Ascending aorta (tissue), 2 donors: ENCODE measurements around the gene SYNPO2. TPM values are rescaled to one million over a fixed set of nuclear protein-coding genes. Genes with fewer than 3 reads are reported as not detected.
"Not testable (repeated sequence)": the region's sequence is repeated elsewhere in the genome, so short reads cannot be mapped to it uniquely, and the experiment has no call there.

ENCODE experiments used
- DNase-seq, 2 donors: peaks; one replicate each; pipeline ENCODE4 v3.0.0-alpha.2; 2019; ENCODE audit warnings: low spot score in 2 of 2
- H3K27ac ChIP-seq, 2 donors: fragments of 200-600 bp; sonication (generic); one replicate each; pipeline ENCODE4 v1.5.1; 2016 to 2017; ENCODE audit warnings: mild to moderate bottlenecking in 1 of 2
- H3K27me3 ChIP-seq: fragments of 200-600 bp; sonication (generic); one replicate; pipeline ENCODE4 v1.5.1; 2017
- H3K36me3 ChIP-seq, 2 donors: fragments of 200-600 bp; sonication (generic); one replicate each; pipeline ENCODE4 v1.5.1; 2016
- H3K4me1 ChIP-seq, 2 donors: fragments of 200-600 bp; sonication (generic); one replicate each; pipeline ENCODE4 v1.5.1; 2016 to 2017; ENCODE audit warnings: mild to moderate bottlenecking in 1 of 2
- H3K4me3 ChIP-seq, 2 donors: fragments of 200-600 bp; sonication (generic); one replicate each; pipeline ENCODE4 v1.5.1; 2016 to 2017; ENCODE audit warnings: mild to moderate bottlenecking in 1 of 2
- H3K9me3 ChIP-seq, 2 donors: fragments of 200-600 bp; sonication (generic); one replicate each; pipeline ENCODE4 v1.5.1; 2016
- CTCF ChIP-seq, 3 experiments: fragments of 200-600 bp in 2 of 3; fragments of 450-650 bp in 1 of 3; sonication (generic) in 2 of 3; IDR thresholded peaks; one replicate each; pipeline ENCODE4 v1.5.1; 2016 to 2019; ENCODE audit warnings: antibody characterized with exemption in 3 of 3, mild to moderate bottlenecking in 1 of 3, moderate library complexity in 1 of 3
- intact Hi-C: fragments of 100-400 bp; cut with DNase I; formaldehyde crosslinking; loops from one replicate; pipeline ENCODE4 v1.15.1; 2023
- total RNA-seq: library from RNA; depleted of rRNA; stranded (reverse); fragments of >200 nt; gene quantifications from one replicate; pipeline ENCODE4 v1.1.0, GENCODE V29; 2016

SYNPO2 gene
- total RNA-seq, 1 donor from 2014 or later = 178 TPM

DNA sequence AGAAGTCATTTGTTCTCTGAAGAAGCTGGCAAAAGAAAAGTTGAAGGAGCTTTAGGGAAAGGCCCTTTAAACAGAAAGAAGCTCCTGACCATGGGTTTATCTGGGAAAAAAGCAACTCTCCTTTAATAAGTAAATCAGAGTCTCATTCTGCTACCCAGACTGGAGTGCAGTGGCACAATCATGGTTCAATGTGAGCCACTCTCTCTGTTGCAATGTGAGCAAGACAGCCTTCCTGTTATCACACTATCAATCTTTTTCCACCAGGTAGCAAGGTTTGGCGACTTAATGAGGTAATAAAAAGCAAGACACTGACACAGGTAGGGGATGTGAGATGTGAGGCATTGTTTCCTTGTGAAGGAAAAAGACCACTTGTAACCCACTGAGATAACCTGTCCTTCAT is 111.3 kb downstream of the SYNPO2 start:
- H3K4me1 ChIP-seq = peaks cover 9 to 47% of the 10 kb centered on the region in 2 donors
- DNase-seq = no peak
- H3K4me3 ChIP-seq = no peak overlapping the region
- no peaks in the 10 kb centered on the region for H3K9me3 ChIP-seq
- H3K36me3 ChIP-seq = no peaks in the 10 kb centered on the region
- H3K27ac ChIP-seq = peak overlapping the region; percentile 94 to 95
- intact Hi-C loops = loop anchor here (2.0 kb wide), 1 partner anchor 25 kb away; no protein-coding TSS in a partner anchor
- H3K27me3 ChIP-seq = no peaks in the 10 kb centered on the region
- no peak for TF ChIP-seq CTCF (IDR thresholded peaks at IDR 0.05)

DNA sequence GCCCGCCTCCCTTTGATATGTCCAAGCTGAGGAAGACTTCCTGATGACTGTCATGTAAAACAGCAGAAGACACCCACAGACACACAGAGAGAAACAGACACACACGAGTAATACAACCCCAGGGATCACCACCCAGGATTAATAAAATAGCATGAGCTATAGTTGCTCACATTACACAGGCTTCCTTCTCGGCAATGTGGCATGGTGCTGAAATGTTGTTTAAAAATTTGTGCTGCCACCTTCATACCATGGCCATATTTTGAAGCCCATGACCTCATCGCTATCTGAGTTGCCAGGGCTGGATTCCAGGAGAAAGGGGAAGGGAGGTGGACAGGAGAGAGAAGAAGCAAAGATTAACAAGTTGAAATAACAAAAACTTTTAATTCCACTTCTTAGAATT is 111.7 kb downstream of the SYNPO2 start:
- Histone ChIP-seq H3K27me3 (no peaks in the 10 kb centered on the region), H3K4me3 (no peak overlapping the region), H3K36me3 (no peaks in the 10 kb centered on the region), H3K27ac (peak overlapping the region; percentile 94 to 95), H3K9me3 (no peaks in the 10 kb centered on the region), H3K4me1 (peaks cover 9 to 45% of the 10 kb centered on the region in 2 donors)
- intact Hi-C loops = loop anchor here (2.0 kb wide), 1 partner anchor 24 kb away; no protein-coding TSS in a partner anchor
- no peak for TF ChIP-seq CTCF (IDR thresholded peaks at IDR 0.05)
- DNase-seq = peak in 1 of 2 donors; percentile 89

- Histone ChIP-seq H3K27me3 (no peaks in the 10 kb centered on the region), H3K36me3 (no peaks in the 10 kb centered on the region), H3K9me3 (no peaks in the 10 kb centered on the region), H3K4me1 (peaks cover 9 to 53% of the 10 kb centered on the region in 2 donors), H3K4me3 (no peak overlapping the region), H3K27ac (peak overlapping the region; percentile 94 to 95)
- no peak for TF ChIP-seq CTCF (IDR thresholded peaks at IDR 0.05)
- DNase-seq = no peak
- intact Hi-C loops = no loop called here
These were observed 113.8 kb downstream of the SYNPO2 start for GRCh38 chr4:119002476-119002875.

DNA sequence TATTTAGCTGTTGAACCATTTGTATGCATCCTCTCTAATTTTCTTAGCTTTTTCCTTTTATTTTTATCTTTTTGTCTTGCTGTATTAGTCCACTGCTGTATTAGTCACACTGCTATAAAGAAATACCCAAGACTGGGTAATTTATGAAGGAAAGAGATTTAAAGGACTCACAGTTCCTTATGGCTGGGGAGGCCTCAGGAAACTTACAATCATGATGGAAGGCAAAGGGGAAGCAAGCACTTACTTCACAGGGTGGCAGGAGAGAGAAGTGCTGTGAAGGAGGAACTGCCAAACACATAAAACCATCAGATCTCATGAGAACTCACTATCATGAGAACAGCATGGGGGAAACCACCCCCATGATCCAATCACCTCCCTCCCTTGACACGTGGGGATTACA is 114.3 kb downstream of the SYNPO2 start:
- H3K36me3 ChIP-seq, H3K4me3 ChIP-seq, H3K9me3 ChIP-seq, intact Hi-C loops, H3K27me3 ChIP-seq, DNase-seq: not testable (repeated sequence)
- H3K4me1 ChIP-seq = peaks cover 9 to 55% of the 10 kb centered on the region in 2 donors
- peak overlapping the region; percentile 94 to 95 for H3K27ac ChIP-seq

DNA sequence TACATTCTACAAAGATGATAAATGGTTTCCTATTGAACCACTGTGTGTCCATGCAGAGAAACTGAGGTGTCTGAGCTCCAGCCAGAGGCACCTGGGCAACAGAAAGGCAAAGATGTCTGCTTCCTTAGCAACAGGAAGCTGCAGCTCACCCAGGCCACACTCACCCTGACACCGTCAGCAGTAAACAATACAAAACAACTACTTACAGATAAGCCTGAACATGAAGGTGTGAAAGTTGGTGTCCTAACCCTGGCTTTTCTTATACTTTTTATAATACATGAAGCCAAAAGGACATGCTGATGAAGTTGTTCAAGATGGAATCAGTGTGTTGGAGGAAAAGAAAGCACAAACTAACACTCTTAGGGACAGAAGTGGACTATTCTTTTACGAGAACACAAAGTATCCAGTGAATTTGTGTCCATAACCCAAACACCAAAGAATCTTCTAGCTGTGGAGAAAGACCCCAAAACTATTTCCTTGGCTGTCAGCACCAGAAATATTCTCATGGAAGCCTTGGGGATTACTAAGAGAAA is 117.3 kb downstream of the SYNPO2 start:
- Histone ChIP-seq H3K4me1 (peaks cover under 1 to 47% of the 10 kb centered on the region in 2 donors), H3K36me3 (no peaks in the 10 kb centered on the region), H3K4me3 (no peak overlapping the region), H3K27me3 (no peaks in the 10 kb centered on the region), H3K27ac (peak overlapping the region; percentile 82 to 85), H3K9me3 (no peaks in the 10 kb centered on the region)
- TF ChIP-seq CTCF (IDR thresholded peaks at IDR 0.05) = no peak
- no peak for DNase-seq
- intact Hi-C loops = no loop called here

GRCh38 chr4:119008761-119009160 is 120.1 kb downstream of the SYNPO2 start:
- peak overlapping the region; percentile 80 to 85 for H3K27ac ChIP-seq
- no peaks in the 10 kb centered on the region for H3K36me3 ChIP-seq
- H3K4me3 ChIP-seq = no peak overlapping the region
- no peak for DNase-seq
- H3K27me3 ChIP-seq = no peaks in the 10 kb centered on the region
- peaks cover 5 to 39% of the 10 kb centered on the region in 2 donors for H3K4me1 ChIP-seq
- H3K9me3 ChIP-seq = no peaks in the 10 kb centered on the region
- no peak for TF ChIP-seq CTCF (IDR thresholded peaks at IDR 0.05)
- intact Hi-C loops = no loop called here

DNA sequence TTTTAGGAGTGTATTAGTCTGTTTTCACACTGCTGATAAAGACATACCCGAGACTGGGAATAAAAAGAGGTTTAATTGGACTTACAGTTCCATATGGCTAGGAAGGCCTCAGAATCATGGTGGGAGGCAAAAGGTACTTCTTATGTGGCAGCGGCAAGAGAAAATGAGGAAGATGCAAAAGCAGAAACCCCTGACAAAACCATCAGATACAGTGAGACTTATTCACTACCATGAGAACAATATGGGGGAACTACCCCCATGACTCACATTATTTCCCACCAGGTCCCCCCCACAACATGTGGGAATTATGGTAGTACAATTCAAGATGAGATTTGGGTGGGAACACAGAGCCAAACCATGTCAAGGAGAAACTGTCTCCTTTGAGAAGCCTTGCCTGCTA is 121.6 kb downstream of the SYNPO2 start:
- H3K27ac ChIP-seq = peak overlapping the region; percentile 80 to 85
- intact Hi-C loops, H3K27me3 ChIP-seq, DNase-seq, H3K4me3 ChIP-seq, H3K36me3 ChIP-seq, H3K9me3 ChIP-seq: not testable (repeated sequence)
- peaks cover 5 to 45% of the 10 kb centered on the region in 2 donors for H3K4me1 ChIP-seq
